ENCODE data around the gene DUSP7. TPM values are rescaled to one million over a fixed set of nuclear protein-coding genes. Genes with fewer than 3 reads are reported as not detected.

Gene DUSP7
- polyA plus RNA-seq, 1 of the 3 experiments (the other 2 are of a cell fraction), result 25.8 TPM

DNA sequence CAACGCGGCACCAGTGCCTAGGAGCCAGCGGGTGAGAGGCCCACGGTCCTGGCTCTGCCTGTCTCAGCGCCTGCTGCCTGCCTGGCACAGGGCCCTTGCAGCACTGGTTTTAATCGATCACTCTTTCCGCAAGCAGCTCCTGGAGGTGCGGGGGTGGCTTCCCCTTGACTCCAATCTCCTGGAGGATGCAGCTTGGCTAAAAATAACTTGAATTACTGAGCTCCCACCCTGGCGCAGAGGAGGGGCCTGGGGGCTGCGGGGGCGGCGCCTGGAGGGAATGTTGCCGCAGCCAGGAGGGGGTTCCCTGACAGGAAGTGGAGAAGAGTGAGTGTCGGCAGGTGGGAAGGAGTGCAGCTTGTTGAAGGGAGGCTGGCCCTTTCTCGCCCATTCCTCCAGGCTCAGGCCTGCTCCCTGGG, 50.8 kb downstream of the DUSP7 start:
- no peaks in the 10 kb centered on the region for H3K27me3 ChIP-seq (ENCODE audit: insufficient read depth)
- H3K4me2 ChIP-seq, result peak overlapping the region; percentile 73
- no peaks in the 10 kb centered on the region for H3K79me2 ChIP-seq (ENCODE audit: insufficient read depth)
- H3K9me3 ChIP-seq, result no peaks in the 10 kb centered on the region
- 7% methylated on average over 9 of the region's 15 CpGs for WGBS (ENCODE audit: low lambda C conversion rate)
- peak overlapping the region; percentile 84; the same call in 1 of the 2 replicates for H2AFZ ChIP-seq (ENCODE audit: low read depth)
- CTCF ChIA-PET, result interaction anchor here (1.0 to 24.7 kb wide), 10 partner anchors 12 to 169 kb away, joined by 3 to 983 read pairs (median 98); partner anchors contain the start of genes ACY1, DUSP7 and POC1A
- no peaks in the 10 kb centered on the region for H3K9me2 ChIP-seq
- peak; percentile 71 for DNase-seq
- H3K4me3 ChIP-seq (ENCODE audit: low read depth in 2 of 2, low read length in 1 of 2), result peak overlapping the region in 1 of 2 experiments; percentile 6; a peak in 1 of 4 replicates
- H3K36me3 ChIP-seq (replicated peaks in 1 of 2; ENCODE audit: control insufficient read depth in 1 of 2, insufficient read depth in 2 of 2, low read length in 1 of 2), result no peaks in the 10 kb centered on the region
- H3K27ac ChIP-seq (ENCODE audit: low read depth in 2 of 2, low read length in 1 of 2), result peak overlapping the region; percentile 52 to 99; a peak in 3 of 4 replicates
- H3F3A ChIP-seq (replicated peaks; ENCODE audit: insufficient read depth), result no peaks in the 10 kb centered on the region
- POLR2A ChIA-PET, result interaction anchor here (0.6 to 6.2 kb wide), 15 partner anchors 10 to 137 kb away, joined by 3 to 144 read pairs (median 9); partner anchors contain the start of genes ACY1, DUSP7 and RPL29
- H3K9ac ChIP-seq, result peak overlapping the region; percentile 34; the same call in 1 of the 2 replicates
- H3K4me1 ChIP-seq (ENCODE audit: control insufficient read depth in 1 of 2, insufficient read depth in 2 of 2, low read depth in 1 of 2, low read length in 1 of 2), result peaks cover 20 to 62% of the 10 kb centered on the region in 2 experiments
- H4K20me1 ChIP-seq (ENCODE audit: insufficient read depth), result no peaks in the 10 kb centered on the region
- TF ChIP-seq, protein P1, sequence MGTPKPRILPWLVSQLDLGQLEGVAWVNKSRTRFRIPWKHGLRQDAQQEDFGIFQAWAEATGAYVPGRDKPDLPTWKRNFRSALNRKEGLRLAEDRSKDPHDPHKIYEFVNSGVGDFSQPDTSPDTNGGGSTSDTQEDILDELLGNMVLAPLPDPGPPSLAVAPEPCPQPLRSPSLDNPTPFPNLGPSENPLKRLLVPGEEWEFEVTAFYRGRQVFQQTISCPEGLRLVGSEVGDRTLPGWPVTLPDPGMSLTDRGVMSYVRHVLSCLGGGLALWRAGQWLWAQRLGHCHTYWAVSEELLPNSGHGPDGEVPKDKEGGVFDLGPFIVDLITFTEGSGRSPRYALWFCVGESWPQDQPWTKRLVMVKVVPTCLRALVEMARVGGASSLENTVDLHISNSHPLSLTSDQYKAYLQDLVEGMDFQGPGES (IDR thresholded peaks at IDR 0.05; ENCODE audit: low read depth, low read length), result no peak
- TF ChIP-seq TCF12 (IDR thresholded peaks at IDR 0.05) (peak; percentile 35; the same call in 1 of the 2 replicates), GATA2 (CRISPR knock-in tag; IDR thresholded peaks at IDR 0.05) (peak; percentile 22; the same call in 1 of the 2 replicates), EP300 (IDR thresholded peaks at IDR 0.05; ENCODE audit: borderline replicate concordance in 1 of 2, low read depth in 1 of 2, low read length in 1 of 2) (no peak; a peak in 1 of 4 replicates), FOXJ3 (CRISPR knock-in tag; IDR thresholded peaks at IDR 0.05) (no peak)

DNA sequence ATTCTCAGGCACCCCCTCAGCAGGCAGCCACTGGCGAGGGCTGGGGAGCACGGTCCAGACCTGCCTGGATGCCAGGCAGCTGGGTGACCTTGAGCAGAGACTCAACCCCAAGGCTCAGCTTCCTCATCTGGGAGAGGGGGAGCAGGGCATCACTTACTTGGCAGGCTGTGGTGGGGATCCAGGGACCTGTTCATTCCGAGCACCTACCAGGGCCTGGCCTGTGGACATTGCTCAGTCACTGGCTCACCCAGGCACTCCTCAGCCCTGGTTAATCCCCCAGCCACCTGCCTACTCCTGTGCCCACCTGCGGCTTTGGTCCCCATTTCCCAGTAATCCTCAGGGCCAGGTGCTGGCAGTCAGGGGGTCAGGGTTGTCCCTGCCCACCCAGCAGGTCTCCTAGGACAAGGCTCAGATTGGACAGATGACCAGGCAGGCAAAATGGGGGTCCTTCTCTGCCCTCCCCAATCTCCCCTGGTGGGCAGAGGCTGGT, 51.4 kb downstream of the DUSP7 start:
- no peak for DNase-seq
- H3K9ac ChIP-seq, result peak overlapping the region; percentile 34; the same call in 1 of the 2 replicates
- POLR2A ChIA-PET, result interaction anchor here (0.8 to 6.2 kb wide), 16 partner anchors 7 to 138 kb away, joined by 3 to 144 read pairs (median 8); partner anchors contain the start of genes ACY1, DUSP7 and RPL29
- no peaks in the 10 kb centered on the region for H3K9me2 ChIP-seq
- no peak for TF ChIP-seq TCF12 (IDR thresholded peaks at IDR 0.05)
- CTCF ChIA-PET, result interaction anchor here (0.6 to 24.7 kb wide), 50 partner anchors 10 to 277 kb away, joined by 3 to 983 read pairs (median 6); partner anchors contain the start of genes ABHD14A, ABHD14B, ACY1 and DUSP7
- H3K36me3 ChIP-seq (replicated peaks in 1 of 2; ENCODE audit: control insufficient read depth in 1 of 2, insufficient read depth in 2 of 2, low read length in 1 of 2), result no peaks in the 10 kb centered on the region
- no peaks in the 10 kb centered on the region for H3K9me3 ChIP-seq
- peak overlapping the region; percentile 73 for H3K4me2 ChIP-seq
- no peaks in the 10 kb centered on the region for H4K20me1 ChIP-seq (ENCODE audit: insufficient read depth)
- H3K27me3 ChIP-seq (ENCODE audit: insufficient read depth), result no peaks in the 10 kb centered on the region
- H3F3A ChIP-seq (replicated peaks; ENCODE audit: insufficient read depth), result no peaks in the 10 kb centered on the region
- 91% methylated on average over 3 of the region's 4 CpGs for WGBS (ENCODE audit: low lambda C conversion rate)
- H3K4me1 ChIP-seq (ENCODE audit: control insufficient read depth in 1 of 2, insufficient read depth in 2 of 2, low read depth in 1 of 2, low read length in 1 of 2), result peaks cover 20 to 62% of the 10 kb centered on the region in 2 experiments
- H3K27ac ChIP-seq (ENCODE audit: low read depth in 2 of 2, low read length in 1 of 2), result peak overlapping the region; percentile 52 to 99; a peak in 3 of 4 replicates
- no peak overlapping the region for H3K4me3 ChIP-seq (ENCODE audit: low read depth in 2 of 2, low read length in 1 of 2)
- H3K79me2 ChIP-seq (ENCODE audit: insufficient read depth), result no peaks in the 10 kb centered on the region
- 0 out of 2 replicates have a peak overlapping the region, but pooled peaks have one; percentile 84 for H2AFZ ChIP-seq (ENCODE audit: low read depth)

DNA sequence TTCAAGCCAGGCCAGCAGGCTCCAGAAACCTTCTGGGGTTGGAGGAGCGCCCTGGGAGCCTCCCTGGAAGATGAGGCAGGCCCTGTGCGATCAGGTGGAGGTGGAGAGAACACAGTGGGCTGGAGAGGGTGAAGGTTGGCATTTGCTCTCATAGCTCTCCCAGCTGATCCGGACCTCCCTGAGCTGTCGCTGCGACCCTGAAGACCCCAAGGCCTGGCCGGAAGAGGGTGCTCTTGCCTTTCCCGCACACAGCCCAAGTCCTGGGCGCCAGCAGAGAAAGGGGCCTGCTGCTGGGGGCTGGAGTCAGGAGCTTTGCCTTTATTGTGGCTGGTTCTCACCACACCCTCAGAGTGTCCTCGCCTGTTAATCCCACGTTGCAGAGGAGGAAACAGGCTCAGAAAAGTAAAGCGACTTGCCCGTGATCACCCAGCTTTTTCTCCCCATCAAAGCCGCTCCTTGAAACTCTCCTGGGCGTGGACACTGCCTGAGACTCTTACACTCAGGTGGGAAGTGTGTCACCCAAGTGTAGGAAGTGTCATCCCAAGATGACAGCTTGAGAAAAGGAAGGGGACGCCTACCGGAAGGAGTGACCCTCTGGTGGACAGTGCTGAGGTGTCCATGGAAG, 52.1 kb downstream of the DUSP7 start:
- Histone ChIP-seq H3K79me2 (ENCODE audit: insufficient read depth) (no peaks in the 10 kb centered on the region), H4K20me1 (ENCODE audit: insufficient read depth) (no peaks in the 10 kb centered on the region), H3K4me3 (ENCODE audit: low read depth in 2 of 2, low read length in 1 of 2) (no peak overlapping the region), H3K9me3 (no peaks in the 10 kb centered on the region), H3K4me1 (ENCODE audit: control insufficient read depth in 1 of 2, insufficient read depth in 2 of 2, low read depth in 1 of 2, low read length in 1 of 2) (peaks cover 20 to 62% of the 10 kb centered on the region in 2 experiments), H3K36me3 (replicated peaks in 1 of 2; ENCODE audit: control insufficient read depth in 1 of 2, insufficient read depth in 2 of 2, low read length in 1 of 2) (no peaks in the 10 kb centered on the region), H3K9ac (no peak overlapping the region), H3K9me2 (no peaks in the 10 kb centered on the region), H2AFZ (ENCODE audit: low read depth) (no peak overlapping the region), H3K27me3 (ENCODE audit: insufficient read depth) (no peaks in the 10 kb centered on the region), H3K27ac (ENCODE audit: low read depth in 2 of 2, low read length in 1 of 2) (peak overlapping the region in 1 of 2 experiments; percentile 99; a peak in 2 of 4 replicates), H3F3A (replicated peaks; ENCODE audit: insufficient read depth) (peaks cover 3% of the 10 kb centered on the region), H3K4me2 (no peak overlapping the region)
- POLR2A ChIA-PET, result interaction anchor here (0.8 to 6.2 kb wide), 16 partner anchors 8 to 150 kb away, joined by 3 to 144 read pairs (median 8); partner anchors contain the start of genes DUSP7, POC1A and RPL29
- 72% methylated on average over 15 of the region's 16 CpGs for WGBS (ENCODE audit: low lambda C conversion rate)
- peak; percentile 88 for DNase-seq
- CTCF ChIA-PET, result interaction anchor here (0.6 to 24.7 kb wide), 56 partner anchors 9 to 332 kb away, joined by 3 to 983 read pairs (median 4); partner anchors contain the start of genes ABHD14A, ABHD14B, ACY1 and DUSP7
- no peak for TF ChIP-seq FOXJ3 (CRISPR knock-in tag; IDR thresholded peaks at IDR 0.05)
- peak; percentile 46; the same call in 1 of the 2 replicates for TF ChIP-seq RCOR1 (IDR thresholded peaks at IDR 0.05; ENCODE audit: low read length)
- TF ChIP-seq, protein P2, sequence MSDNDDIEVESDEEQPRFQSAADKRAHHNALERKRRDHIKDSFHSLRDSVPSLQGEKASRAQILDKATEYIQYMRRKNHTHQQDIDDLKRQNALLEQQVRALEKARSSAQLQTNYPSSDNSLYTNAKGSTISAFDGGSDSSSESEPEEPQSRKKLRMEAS (IDR thresholded peaks at IDR 0.05; ENCODE audit: low read depth), result no peak
- TF ChIP-seq, protein P3, sequence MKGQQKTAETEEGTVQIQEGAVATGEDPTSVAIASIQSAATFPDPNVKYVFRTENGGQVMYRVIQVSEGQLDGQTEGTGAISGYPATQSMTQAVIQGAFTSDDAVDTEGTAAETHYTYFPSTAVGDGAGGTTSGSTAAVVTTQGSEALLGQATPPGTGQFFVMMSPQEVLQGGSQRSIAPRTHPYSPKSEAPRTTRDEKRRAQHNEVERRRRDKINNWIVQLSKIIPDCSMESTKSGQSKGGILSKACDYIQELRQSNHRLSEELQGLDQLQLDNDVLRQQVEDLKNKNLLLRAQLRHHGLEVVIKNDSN (IDR thresholded peaks at IDR 0.05; ENCODE audit: borderline replicate concordance, low read depth), result no peak
- peak; percentile 99 for TF ChIP-seq RAD21 (IDR thresholded peaks at IDR 0.05; ENCODE audit: low read length)
- no peak for TF ChIP-seq FOXM1 (IDR thresholded peaks at IDR 0.05; ENCODE audit: low read depth)
- TF ChIP-seq, protein P1 (IDR thresholded peaks at IDR 0.05; ENCODE audit: low read depth, low read length), result no peak
- peak; percentile 22; the same call in 1 of the 2 replicates for TF ChIP-seq MXI1 (IDR thresholded peaks at IDR 0.05; ENCODE audit: low read depth, low read length)
- TF ChIP-seq ELF1 (IDR thresholded peaks at IDR 0.05), result no peak
